Panc1 (cell line): Measurements from ENCODE around the gene ZSCAN12. TPM values are rescaled to one million over a fixed set of nuclear protein-coding genes. Genes with fewer than 3 reads are reported as not detected.

ENCODE experiments used
- ATAC-seq: fragments of 200-7000 bp; cut with Tn5 transposase; 2 replicates; pipeline ENCODE4 v1.9.1; 2020; ENCODE audit warnings: mild to moderate bottlenecking, moderate library complexity
- BruUV-seq: library from RNA; stranded (reverse); fragments of 400-500 nt; replicated peaks from 2 replicates; lab custom pipeline; 2021; lab: Mats Ljungman, UMichigan
- CTCF ChIA-PET: fragments of 300-600 bp; sonication (Branson Sonifier 250); formaldehyde crosslinking; loops from one replicate; lab custom pipeline; 2022; ENCODE audit warnings: antibody characterized with exemption; lab: Charles Lee
- POLR2A ChIA-PET: fragments of 300-600 bp; sonication (Branson Sonifier 250); formaldehyde crosslinking; loops from one replicate; lab custom pipeline; 2022; ENCODE audit warnings: antibody characterized with exemption; lab: Charles Lee
- DNase-seq: peaks from one replicate; pipeline ENCODE4 v3.0.0-alpha.2; 2010; ENCODE audit warnings: low read depth, low spot score
- H3K27ac ChIP-seq: 2 replicates; pipeline ENCODE4 v1.5.1; 2011; ENCODE audit warnings: mild to moderate bottlenecking, low read length, inconsistent platforms
- H3K27me3 ChIP-seq: fragments of 200-500 bp; sonication (Bioruptor generic); 2 replicates; pipeline ENCODE4 v1.6.0; 2014; ENCODE audit warnings: low read length, inconsistent platforms; ENCODE audit not compliant: control insufficient read depth, insufficient read depth
- H3K36me3 ChIP-seq: fragments of 200-500 bp; sonication (Bioruptor generic); 2 replicates; pipeline ENCODE4 v1.5.1; 2014; ENCODE audit warnings: inconsistent platforms, mild to moderate bottlenecking, low read length, moderate library complexity; ENCODE audit not compliant: control insufficient read depth, insufficient read depth
- H3K4me1 ChIP-seq: 2 replicates; pipeline ENCODE4 v1.5.1; 2011; ENCODE audit warnings: inconsistent platforms, mild to moderate bottlenecking, low read length, moderate library complexity; ENCODE audit not compliant: control insufficient read depth, insufficient read depth
- H3K4me3 ChIP-seq, 2 experiments: 2 replicates each; pipeline ENCODE4 v1.5.1; 2011 to 2012; ENCODE audit warnings: low read depth in 2 of 2, low read length in 2 of 2, mild to moderate bottlenecking in 2 of 2, inconsistent platforms in 1 of 2, moderate library complexity in 1 of 2
- H3K9me3 ChIP-seq: fragments of 200-500 bp; sonication (Bioruptor generic); 2 replicates; pipeline ENCODE4 v1.5.1; 2014; ENCODE audit warnings: low read depth, mild to moderate bottlenecking, inconsistent platforms, low read length, moderate library complexity; ENCODE audit not compliant: control insufficient read depth, insufficient read depth
- CTCF ChIP-seq: fragments of 450-650 bp; IDR thresholded peaks from 2 replicates; pipeline ENCODE4 v1.5.1; 2017; ENCODE audit warnings: mild to moderate bottlenecking
- POLR2AphosphoS5 ChIP-seq: IDR thresholded peaks from 2 replicates; pipeline ENCODE4 v1.6.1; 2012; ENCODE audit warnings: mild to moderate bottlenecking, low read depth, low read length, moderate library complexity
- REST ChIP-seq, 2 experiments: IDR thresholded peaks; 2 replicates each; pipeline ENCODE4 v1.6.1; 2011 to 2012; ENCODE audit warnings: low read depth in 2 of 2, control low read depth in 1 of 2, low read length in 1 of 2, mild to moderate bottlenecking in 1 of 2, moderate library complexity in 1 of 2; ENCODE audit not compliant: insufficient read depth in 1 of 2
- SIN3A ChIP-seq: IDR thresholded peaks from 2 replicates; pipeline ENCODE4 v1.6.1; 2012; ENCODE audit warnings: low read depth, mild to moderate bottlenecking, low read length, moderate library complexity, borderline replicate concordance; ENCODE audit not compliant: insufficient read depth
- TCF7L2 ChIP-seq: IDR thresholded peaks from 2 replicates; pipeline ENCODE4 v1.6.1; 2011; ENCODE audit warnings: mild to moderate bottlenecking, low read depth, low read length, inconsistent platforms
- in situ Hi-C: cut with HindIII; loops from 2 replicates; pipeline ENCODE4 v1.10.0; 2016; ENCODE audit warnings: low sequenced_read_pairs, low pct_unique_long_range_greater_than_20kb
- intact Hi-C: fragments of 100-400 bp; cut with micrococcal nuclease; formaldehyde crosslinking; loops from one replicate; pipeline ENCODE4 v1.10.0; 2022; ENCODE audit not compliant: unreplicated experiment
- total RNA-seq: library from RNA; stranded (reverse); gene quantifications from one replicate; pipeline ENCODE4 v1.2.1, GENCODE V29; 2021; ENCODE audit not compliant: unreplicated experiment

ZSCAN12 gene
- total RNA-seq, 1 experiment from 2014 or later, result 3.2 TPM

GRCh38 chr6:28378644-28379043, 20.9 kb downstream of the ZSCAN12 start:
- no peak for TF ChIP-seq TCF7L2
- no peak for TF ChIP-seq REST (IDR thresholded peaks at IDR 0.05; ENCODE audit: insufficient read depth in 1 of 2, low read depth in 2 of 2, low read length in 1 of 2)
- TF ChIP-seq SIN3A, result no peak
- TF ChIP-seq CTCF, result no peak
- no peak for TF ChIP-seq POLR2AphosphoS5
- H3K4me3 ChIP-seq, result no peak overlapping the region
- ATAC-seq, result no peak
- peaks cover 16% of the 10 kb centered on the region; the same call in 1 of the 2 replicates for H3K9me3 ChIP-seq
- CTCF ChIA-PET, result interaction anchor here (1.0 kb wide), 1 partner anchor 22 kb away, joined by 3 read pairs; no protein-coding TSS in a partner anchor
- H3K27ac ChIP-seq, result no peak overlapping the region
- peaks cover 8% of the 10 kb centered on the region; the same call in 1 of the 2 replicates for H3K4me1 ChIP-seq
- no peaks in the 10 kb centered on the region; the same call in 1 of the 2 replicates for H3K36me3 ChIP-seq
- in situ Hi-C loops (no loop called here), intact Hi-C loops (no loop called here)
- H3K27me3 ChIP-seq, result no peaks in the 10 kb centered on the region
- no TSS peak for BruUV-seq
- POLR2A ChIA-PET, result no interaction called here
- DNase-seq, result no peak

GRCh38 chr6:28377879-28378278, 21.7 kb downstream of the ZSCAN12 start:
- Histone ChIP-seq H3K9me3 (peaks cover 16% of the 10 kb centered on the region; the same call in 1 of the 2 replicates), H3K4me3 (no peak overlapping the region), H3K27ac (no peak overlapping the region), H3K36me3 (no peaks in the 10 kb centered on the region; the same call in 1 of the 2 replicates), H3K27me3 (no peaks in the 10 kb centered on the region), H3K4me1 (peaks cover 6% of the 10 kb centered on the region; the same call in 1 of the 2 replicates)
- no TSS peak for BruUV-seq
- no peak for DNase-seq
- ChIA-PET POLR2A (interaction anchor here (0.8 to 0.9 kb wide), 2 partner anchors 19 to 48 kb away, joined by 10 to 11 read pairs; no protein-coding TSS in a partner anchor), CTCF (interaction anchor here (1.0 kb wide), 1 partner anchor 21 kb away, joined by 3 read pairs; no protein-coding TSS in a partner anchor)
- no peak for TF ChIP-seq CTCF
- no peak for TF ChIP-seq POLR2AphosphoS5
- no peak for TF ChIP-seq SIN3A
- no peak for TF ChIP-seq REST (IDR thresholded peaks at IDR 0.05; ENCODE audit: insufficient read depth in 1 of 2, low read depth in 2 of 2, low read length in 1 of 2)
- TF ChIP-seq TCF7L2, result no peak
- intact Hi-C loops, result no loop called here
- in situ Hi-C loops, result no loop called here
- ATAC-seq, result no peak
